GM19324 (cell line): Measurements from ENCODE around the gene PLEKHG7.
A peak's percentile ranks its signal among the peaks of the same experiment; 100 is the strongest.
"Not testable (repeated sequence)": the region's sequence is repeated elsewhere in the genome, so short reads cannot be mapped to it uniquely, and the experiment has no call there.

Source experiments
- ATAC-seq: cut with Tn5 transposase; IDR thresholded peaks from one replicate; pipeline ENCODE4 v1.9.1; 2021; ENCODE audit warnings: mild to moderate bottlenecking, moderate library complexity; ENCODE audit not compliant: unreplicated experiment, low FRiP score

The PLEKHG7 gene

GRCh38 chr12:92745856-92746550 is 43.2 kb downstream of the PLEKHG7 start:
- ATAC-seq, result no peak

GRCh38 chr12:92747151-92747550 is 44.4 kb downstream of the PLEKHG7 start:
- no peak for ATAC-seq

- ATAC-seq, result not testable (repeated sequence)
Observed at GRCh38 chr12:92749691-92750090, 46.9 kb downstream of the PLEKHG7 start.

GRCh38 chr12:92753976-92754885 is 51.4 kb downstream of the PLEKHG7 start:
- no peak for ATAC-seq

- no peak for ATAC-seq
Observed at GRCh38 chr12:92756898-92757596, 54.3 kb downstream of the PLEKHG7 start.

- no peak for ATAC-seq
Observed at GRCh38 chr12:92757597-92758121, 54.9 kb downstream of the PLEKHG7 start.

- ATAC-seq, result no peak
Observed at GRCh38 chr12:92759634-92760268, 57.0 kb downstream of the PLEKHG7 start.

DNA sequence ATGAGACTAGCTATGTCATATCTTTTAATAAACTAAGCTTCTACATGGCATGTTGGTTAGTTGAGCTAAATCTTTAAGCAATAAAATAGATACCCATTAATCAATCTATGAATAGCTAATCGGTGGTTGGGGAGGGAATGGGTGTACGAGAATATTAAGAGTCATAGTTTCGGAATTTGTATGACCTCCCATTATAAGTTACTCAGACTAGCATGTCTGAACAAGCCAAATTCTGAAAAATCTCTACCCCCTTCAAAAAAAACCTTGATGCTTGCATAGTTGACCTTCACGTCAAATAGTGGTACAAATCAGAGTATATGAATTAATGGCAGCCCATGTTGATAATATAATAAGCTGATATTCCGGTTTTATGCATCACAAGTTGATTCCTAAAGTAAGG is 60.0 kb downstream of the PLEKHG7 start:
- no peak for ATAC-seq

- no peak for ATAC-seq
Observed at GRCh38 chr12:92764831-92765230, 62.0 kb downstream of the PLEKHG7 start.

- no peak for ATAC-seq
Observed at GRCh38 chr12:92765871-92766270, 63.1 kb downstream of the PLEKHG7 start.

DNA sequence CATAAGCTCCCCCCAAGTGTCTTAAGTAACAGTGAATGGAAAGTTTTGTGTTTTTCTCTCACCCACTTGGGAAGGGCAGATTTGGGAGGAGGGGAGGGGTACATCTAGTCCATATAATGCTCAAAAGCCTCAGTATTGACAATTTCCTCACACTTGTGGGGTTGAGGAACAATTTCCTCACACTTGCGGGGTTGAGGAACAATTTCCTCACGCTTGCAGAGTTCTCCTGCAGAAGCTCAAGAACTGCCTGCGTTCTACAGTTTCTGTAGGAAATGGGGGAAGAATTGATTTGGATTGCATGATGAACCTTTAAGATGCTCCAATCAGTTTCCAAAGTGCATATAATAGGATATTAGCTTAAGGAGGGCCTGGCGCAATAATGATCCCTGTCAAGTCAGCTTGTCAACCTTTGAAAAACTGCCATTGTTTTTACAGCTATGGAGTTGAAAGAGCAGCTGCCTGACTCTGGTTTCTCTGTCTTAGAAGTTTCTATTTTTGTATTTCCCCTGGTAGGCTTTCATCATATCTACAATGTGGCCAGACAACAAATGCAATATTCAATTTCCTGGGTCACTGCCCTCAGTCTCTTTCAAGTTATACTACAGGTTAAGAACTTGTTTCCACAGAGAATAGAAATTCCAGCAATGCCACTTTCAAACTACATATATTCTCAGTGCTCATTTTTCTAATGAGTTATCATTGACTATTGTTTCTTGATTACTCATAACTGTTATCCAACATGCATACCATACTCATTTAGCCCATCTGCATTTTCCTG is 66.5 kb downstream of the PLEKHG7 start:
- ATAC-seq, result peak; percentile 83

DNA sequence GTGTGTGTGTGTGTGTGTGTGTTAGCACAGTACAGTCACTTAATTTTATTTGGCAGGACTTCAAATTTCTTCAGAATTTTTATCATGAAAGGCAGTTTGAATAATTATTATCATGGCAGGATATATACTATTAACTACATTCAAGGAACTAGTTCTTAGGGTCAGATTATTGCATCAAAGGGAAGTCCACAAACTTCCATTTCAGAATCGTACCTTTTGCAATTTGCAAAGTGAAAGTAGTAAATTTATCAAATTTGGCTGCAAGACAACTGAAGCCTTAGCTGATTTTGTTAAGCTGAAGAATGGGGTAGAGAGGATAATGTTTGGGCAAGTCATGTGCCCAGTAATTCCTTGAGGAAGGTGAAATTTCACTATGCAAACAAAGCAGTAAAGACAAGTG is 68.2 kb downstream of the PLEKHG7 start:
- ATAC-seq, result no peak

DNA sequence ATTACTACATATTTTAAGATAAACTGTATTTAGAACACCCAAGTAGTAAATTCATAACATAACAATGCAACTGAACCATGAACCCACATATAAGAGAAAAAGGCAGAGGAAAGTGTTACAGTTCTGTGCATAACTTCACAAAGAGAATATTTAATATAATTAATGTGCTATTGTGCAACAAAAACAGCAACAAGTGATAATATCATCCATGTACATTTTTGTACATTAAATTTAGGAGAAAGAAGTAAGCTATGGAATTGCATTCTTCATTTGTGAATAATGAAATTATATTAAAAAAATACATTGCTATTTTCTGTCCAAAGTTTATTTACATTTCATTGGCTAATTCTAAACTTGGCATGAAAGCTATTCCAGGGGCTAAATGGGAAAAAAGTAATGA is 72.6 kb downstream of the PLEKHG7 start:
- no peak for ATAC-seq

- no peak for ATAC-seq
Observed at GRCh38 chr12:92778525-92778924, 75.7 kb downstream of the PLEKHG7 start.

DNA sequence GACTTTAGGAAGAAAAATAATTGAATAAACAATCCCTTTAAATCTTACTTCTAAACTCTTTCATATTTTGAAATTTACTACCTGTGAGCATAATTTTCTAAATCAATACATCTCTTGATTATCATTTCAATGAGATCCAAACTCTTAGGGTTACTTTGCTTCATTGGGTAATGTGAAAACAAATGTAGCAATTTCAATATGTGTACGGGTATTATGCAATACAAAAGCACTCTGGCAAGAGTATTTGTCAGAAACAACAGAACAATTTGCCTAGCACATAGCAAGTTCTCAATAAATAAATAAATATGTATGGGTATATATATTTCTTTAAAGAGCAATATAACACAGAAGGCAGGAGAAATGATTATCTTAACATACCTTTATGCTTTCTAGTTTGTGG is 77.1 kb downstream of the PLEKHG7 start:
- no peak for ATAC-seq

DNA sequence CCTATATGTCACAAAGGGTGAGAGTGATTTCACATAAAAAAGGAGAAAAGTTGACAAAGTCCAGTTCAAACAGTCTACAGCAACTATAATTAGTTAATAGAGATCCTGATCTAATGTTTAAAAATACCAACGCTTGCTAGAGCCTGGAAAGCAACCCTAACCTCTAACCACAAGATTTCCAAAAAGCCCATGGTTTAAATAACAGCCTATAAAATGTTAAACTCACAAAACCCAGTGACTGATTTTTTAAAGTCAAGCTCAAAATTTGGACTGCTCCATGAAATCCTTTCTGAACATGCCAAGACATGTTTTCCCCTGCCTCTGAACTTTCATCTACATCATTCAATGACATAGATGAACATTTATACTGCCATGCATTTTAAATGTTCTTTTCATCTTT is 81.6 kb downstream of the PLEKHG7 start:
- no peak for ATAC-seq

GRCh38 chr12:92784797-92785562 is 82.2 kb downstream of the PLEKHG7 start:
- peak; percentile 87 for ATAC-seq

GRCh38 chr12:92785563-92785950 is 82.8 kb downstream of the PLEKHG7 start:
- no peak for ATAC-seq

DNA sequence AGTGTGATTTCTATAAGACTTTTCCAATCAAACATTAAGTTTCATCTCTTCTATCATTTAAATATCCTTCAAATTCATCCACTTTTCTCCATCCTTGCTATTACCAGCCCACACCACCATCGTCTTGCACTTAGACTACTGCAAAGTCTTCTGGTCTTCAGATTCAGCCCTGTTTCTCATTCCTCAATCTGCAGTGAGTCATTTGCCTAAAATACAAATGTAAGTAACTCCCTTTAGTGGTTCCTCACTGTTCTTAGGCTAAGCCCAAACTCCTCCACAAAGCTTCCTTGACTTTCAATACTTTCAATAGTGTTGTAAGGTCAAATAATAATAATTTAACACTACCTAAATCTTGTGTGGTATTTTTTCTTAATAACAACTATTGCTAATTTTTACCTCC is 83.3 kb downstream of the PLEKHG7 start:
- ATAC-seq, result no peak
